CD8-positive, alpha-beta memory T cell (primary cell): Measurements from ENCODE around the gene RSRC2. TPM values are rescaled to one million over a fixed set of nuclear protein-coding genes. Genes with fewer than 3 reads are reported as not detected.
"Not testable (repeated sequence)": the region's sequence is repeated elsewhere in the genome, so short reads cannot be mapped to it uniquely, and the experiment has no call there.

Source experiments
- CTCF ChIA-PET: fragments of 350-600 bp; sonication (Branson Sonifier 250); formaldehyde crosslinking; loops from one replicate; lab custom pipeline; 2021; ENCODE audit warnings: antibody characterized with exemption; lab: Charles Lee
- POLR2A ChIA-PET: fragments of 350-600 bp; sonication (Branson Sonifier 250); formaldehyde crosslinking; loops from one replicate; lab custom pipeline; 2021; ENCODE audit warnings: antibody characterized with exemption; lab: Charles Lee
- DNase-seq, 5 donors: peaks; one replicate each; pipeline versions ENCODE4 v3.0.0 to v3.0.0-alpha.2; 2020 to 2022; ENCODE audit warnings: mixed read lengths in 1 of 5
- H3K27ac ChIP-seq: one replicate; pipeline ENCODE4 v1.7.0; 2013; ENCODE audit warnings: low read depth, mild to moderate bottlenecking, low read length, moderate library complexity
- H3K27me3 ChIP-seq: 2 replicates; pipeline ENCODE4 v1.7.0; 2013; ENCODE audit warnings: low read length, mild to moderate bottlenecking; ENCODE audit not compliant: insufficient read depth, poor library complexity, severe bottlenecking
- H3K36me3 ChIP-seq: 2 replicates; pipeline ENCODE4 v1.7.0; 2013; ENCODE audit warnings: mild to moderate bottlenecking, low read length, moderate library complexity; ENCODE audit not compliant: insufficient read depth
- H3K4me1 ChIP-seq: 2 replicates; pipeline ENCODE4 v1.7.0; 2013; ENCODE audit warnings: mild to moderate bottlenecking, low read length, moderate library complexity; ENCODE audit not compliant: insufficient read depth
- H3K4me3 ChIP-seq: 2 replicates; pipeline ENCODE4 v1.7.0; 2013; ENCODE audit warnings: mild to moderate bottlenecking, low read length
- H3K9me3 ChIP-seq: 2 replicates; pipeline ENCODE4 v1.7.0; 2013; ENCODE audit warnings: mild to moderate bottlenecking, low read length
- H3K27ac Mint-ChIP-seq, 8 donors: one replicate each; pipeline ENCODE4 v1.8.0; 2020 to 2021; ENCODE audit warnings: mixed read lengths in 8 of 8, mild to moderate bottlenecking in 6 of 8, inconsistent platforms in 3 of 8, moderate library complexity in 3 of 8
- H3K27me3 Mint-ChIP-seq, 2 donors: one replicate each; pipeline ENCODE4 v1.8.0; 2020 to 2021; ENCODE audit warnings: mixed read lengths in 2 of 2, mild to moderate bottlenecking in 1 of 2, moderate library complexity in 1 of 2
- H3K36me3 Mint-ChIP-seq, 3 donors: one replicate each; pipeline ENCODE4 v1.8.0; 2020 to 2021; ENCODE audit warnings: mixed read lengths in 3 of 3, inconsistent platforms in 1 of 3, mild to moderate bottlenecking in 1 of 3
- H3K4me1 Mint-ChIP-seq, 3 donors: one replicate each; pipeline ENCODE4 v1.8.0; 2020 to 2021; ENCODE audit warnings: mixed read lengths in 3 of 3, inconsistent platforms in 1 of 3, mild to moderate bottlenecking in 1 of 3
- H3K4me3 Mint-ChIP-seq, 7 donors: one replicate each; pipeline ENCODE4 v1.8.0; 2020 to 2021; ENCODE audit warnings: mixed read lengths in 7 of 7, mild to moderate bottlenecking in 6 of 7, moderate library complexity in 4 of 7, inconsistent platforms in 2 of 7
- H3K9me3 Mint-ChIP-seq, 5 donors: one replicate each; pipeline ENCODE4 v1.8.0; 2020 to 2022; ENCODE audit warnings: mixed read lengths in 5 of 5, mild to moderate bottlenecking in 3 of 5, moderate library complexity in 2 of 5, inconsistent platforms in 1 of 5
- polyA plus RNA-seq: library from polyadenylated mRNA; unstranded; fragments of 300-500 nt; fragmentation: Illumina TruSeq; gene quantifications from one replicate; pipeline ENCODE4 v1.2.3, GENCODE V29; 2021
- total RNA-seq, 2 experiments: library from RNA; stranded (reverse); gene quantifications; one replicate each; pipeline ENCODE4 v1.2.3, GENCODE V29; 2021

RSRC2 gene
- total and polyA plus RNA-seq, 3 experiments from 2014 or later: 40.3 to 87.1 (median 84.3) TPM

DNA sequence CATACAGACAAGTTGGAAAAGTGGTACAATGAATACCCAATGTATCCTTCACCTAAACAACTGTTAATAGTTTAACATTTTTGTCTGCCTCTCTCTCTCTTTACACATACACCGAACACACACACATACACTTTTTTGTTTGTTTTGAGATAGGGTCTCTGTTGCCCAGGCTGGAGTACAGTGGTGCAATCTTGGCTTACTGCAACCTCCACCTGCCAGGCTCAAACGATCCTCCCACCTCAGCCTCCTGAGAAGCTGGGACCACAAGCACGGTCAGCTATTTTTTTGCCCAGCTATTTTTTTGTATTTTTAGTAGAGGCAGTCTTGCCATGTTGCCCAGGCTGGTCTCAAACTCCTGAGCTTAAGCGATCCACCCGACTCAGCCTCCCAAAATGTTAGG lies 42.8 kb downstream of the RSRC2 start:
- peaks cover 4 to 11% (median 5%) of the 10 kb centered on the region in 3 donors for H3K4me1 Mint-ChIP-seq
- H3K9me3 Mint-ChIP-seq: no peaks in the 10 kb centered on the region
- no peak overlapping the region for H3K27ac ChIP-seq
- ChIA-PET CTCF (interaction anchor here (1.0 to 2.6 kb wide), 4 partner anchors 11 to 84 kb away, joined by 3 to 8 read pairs (median 4); partner anchors contain the start of gene ZCCHC8), POLR2A (interaction anchor here (0.6 kb wide), 1 partner anchor 12 kb away, joined by 7 read pairs; no protein-coding TSS in a partner anchor)
- H3K27ac Mint-ChIP-seq: peak overlapping the region in 5 of 8 donors; percentile 2 to 92 (median 72)
- H3K36me3 Mint-ChIP-seq: peaks cover 12 to 76% (median 30%) of the 10 kb centered on the region in 3 donors
- H3K4me3 ChIP-seq: no peak overlapping the region
- no peaks in the 10 kb centered on the region for H3K27me3 ChIP-seq
- no peaks in the 10 kb centered on the region for H3K9me3 ChIP-seq
- no peak overlapping the region for H3K4me3 Mint-ChIP-seq
- peaks cover 39% of the 10 kb centered on the region for H3K36me3 ChIP-seq
- DNase-seq: no peak
- no peaks in the 10 kb centered on the region for H3K27me3 Mint-ChIP-seq
- H3K4me1 ChIP-seq: no peaks in the 10 kb centered on the region

DNA sequence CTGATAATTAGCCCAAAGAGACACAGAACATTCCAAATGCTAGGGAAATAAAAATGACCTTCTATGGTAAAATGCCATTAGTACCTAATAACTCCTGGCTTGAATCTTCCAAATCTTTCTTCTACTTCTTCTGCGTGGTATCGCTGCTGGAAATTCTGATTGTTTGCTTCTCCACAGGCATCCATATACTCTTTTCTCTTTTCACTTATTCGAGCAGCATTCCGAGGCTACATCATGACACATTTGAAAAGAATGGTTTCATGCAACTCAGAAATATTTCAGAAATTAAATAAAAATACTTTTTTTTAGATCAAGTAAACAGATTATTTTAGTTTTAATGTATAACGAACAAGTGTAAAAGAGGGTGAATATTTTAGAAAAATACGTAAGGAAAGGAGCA lies 44.9 kb downstream of the RSRC2 start:
- no peak overlapping the region for H3K4me3 Mint-ChIP-seq
- ChIA-PET POLR2A (no interaction called here), CTCF (no interaction called here)
- no peaks in the 10 kb centered on the region for H3K4me1 ChIP-seq
- H3K27ac ChIP-seq: no peak overlapping the region
- DNase-seq: no peak
- no peak overlapping the region for H3K4me3 ChIP-seq
- H3K27me3 Mint-ChIP-seq: no peaks in the 10 kb centered on the region
- H3K27ac Mint-ChIP-seq: no peak overlapping the region
- peaks cover 35% of the 10 kb centered on the region for H3K36me3 ChIP-seq
- H3K4me1 Mint-ChIP-seq: peaks cover 4 to 9% (median 5%) of the 10 kb centered on the region in 3 donors
- H3K36me3 Mint-ChIP-seq: peaks cover 20 to 77% (median 36%) of the 10 kb centered on the region in 3 donors
- H3K9me3 Mint-ChIP-seq: no peaks in the 10 kb centered on the region
- no peaks in the 10 kb centered on the region for H3K27me3 ChIP-seq
- H3K9me3 ChIP-seq: no peaks in the 10 kb centered on the region

DNA sequence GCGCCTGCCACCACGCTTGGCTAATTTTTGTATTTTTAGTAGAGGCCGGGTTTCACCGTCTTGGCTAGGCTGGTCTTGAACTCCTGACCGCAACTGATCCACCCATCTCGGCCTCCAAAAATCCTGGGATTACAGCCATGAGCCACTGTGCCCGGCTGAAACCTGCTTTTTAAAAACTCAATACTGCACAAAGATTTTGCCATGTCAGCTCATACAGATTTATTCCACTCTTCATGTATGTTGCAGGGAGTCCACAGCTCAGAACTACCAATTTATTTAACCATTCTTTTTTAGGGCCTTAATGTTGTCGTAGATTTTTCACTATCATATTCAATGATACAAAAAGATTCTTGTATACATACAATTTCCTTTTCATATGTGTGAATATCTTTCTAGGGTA lies 46.0 kb downstream of the RSRC2 start:
- peaks cover 21 to 78% (median 42%) of the 10 kb centered on the region in 3 donors for H3K36me3 Mint-ChIP-seq
- POLR2A ChIA-PET: interaction anchor here (0.7 kb wide), 1 partner anchor 31 kb away, joined by 4 read pairs; no protein-coding TSS in a partner anchor
- peaks cover 4 to 9% (median 5%) of the 10 kb centered on the region in 3 donors for H3K4me1 Mint-ChIP-seq
- Histone ChIP-seq H3K36me3 (peaks cover 42% of the 10 kb centered on the region), H3K9me3 (no peaks in the 10 kb centered on the region), H3K4me1 (no peaks in the 10 kb centered on the region), H3K4me3 (no peak overlapping the region), H3K27me3 (no peaks in the 10 kb centered on the region), H3K27ac (no peak overlapping the region)
- DNase-seq: no peak
- no peaks in the 10 kb centered on the region for H3K9me3 Mint-ChIP-seq
- H3K27me3 Mint-ChIP-seq: no peaks in the 10 kb centered on the region
- peak overlapping the region in 1 of 8 donors; percentile 51 for H3K27ac Mint-ChIP-seq
- CTCF ChIA-PET: interaction anchor here (1.1 kb wide), 1 partner anchor 9 kb away, joined by 5 read pairs; no protein-coding TSS in a partner anchor
- no peak overlapping the region for H3K4me3 Mint-ChIP-seq

DNA sequence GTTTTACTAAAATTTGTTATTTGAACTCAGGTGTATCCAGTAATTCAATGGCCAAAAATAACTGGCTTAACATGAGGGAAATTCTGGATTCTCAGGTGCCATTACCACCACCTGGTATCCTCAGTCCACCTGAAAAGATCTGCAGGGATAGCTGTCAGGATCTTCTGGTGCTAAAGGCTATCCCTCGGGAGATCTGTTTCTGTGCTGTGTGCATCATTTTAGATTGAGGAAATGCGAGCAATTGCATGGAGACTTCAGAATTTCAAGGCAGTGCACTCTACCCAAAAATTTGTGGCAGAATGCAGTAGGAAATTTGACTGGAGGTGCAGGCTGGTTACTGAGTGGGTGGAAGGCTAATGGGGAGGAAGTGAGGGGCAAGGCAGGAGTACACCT lies 52.4 kb downstream of the RSRC2 start:
- Histone ChIP-seq H3K27ac (no peak overlapping the region), H3K9me3 (no peaks in the 10 kb centered on the region), H3K27me3 (no peaks in the 10 kb centered on the region), H3K4me1 (no peaks in the 10 kb centered on the region), H3K36me3 (peaks cover 35% of the 10 kb centered on the region), H3K4me3 (no peak overlapping the region)
- H3K36me3 Mint-ChIP-seq: peaks cover 16 to 58% (median 26%) of the 10 kb centered on the region in 3 donors
- peak overlapping the region in 3 of 8 donors; percentile 10 to 86 (median 45) for H3K27ac Mint-ChIP-seq
- CTCF ChIA-PET: interaction anchor here (1.1 to 9.9 kb wide), 2 partner anchors 51 to 75 kb away, joined by 3 to 152 read pairs; no protein-coding TSS in a partner anchor
- no peaks in the 10 kb centered on the region for H3K9me3 Mint-ChIP-seq
- H3K4me1 Mint-ChIP-seq: peaks cover 1 to 12% (median 10%) of the 10 kb centered on the region in 3 donors
- no peaks in the 10 kb centered on the region for H3K27me3 Mint-ChIP-seq
- POLR2A ChIA-PET: no interaction called here
- H3K4me3 Mint-ChIP-seq: no peak overlapping the region
- no peak for DNase-seq

DNA sequence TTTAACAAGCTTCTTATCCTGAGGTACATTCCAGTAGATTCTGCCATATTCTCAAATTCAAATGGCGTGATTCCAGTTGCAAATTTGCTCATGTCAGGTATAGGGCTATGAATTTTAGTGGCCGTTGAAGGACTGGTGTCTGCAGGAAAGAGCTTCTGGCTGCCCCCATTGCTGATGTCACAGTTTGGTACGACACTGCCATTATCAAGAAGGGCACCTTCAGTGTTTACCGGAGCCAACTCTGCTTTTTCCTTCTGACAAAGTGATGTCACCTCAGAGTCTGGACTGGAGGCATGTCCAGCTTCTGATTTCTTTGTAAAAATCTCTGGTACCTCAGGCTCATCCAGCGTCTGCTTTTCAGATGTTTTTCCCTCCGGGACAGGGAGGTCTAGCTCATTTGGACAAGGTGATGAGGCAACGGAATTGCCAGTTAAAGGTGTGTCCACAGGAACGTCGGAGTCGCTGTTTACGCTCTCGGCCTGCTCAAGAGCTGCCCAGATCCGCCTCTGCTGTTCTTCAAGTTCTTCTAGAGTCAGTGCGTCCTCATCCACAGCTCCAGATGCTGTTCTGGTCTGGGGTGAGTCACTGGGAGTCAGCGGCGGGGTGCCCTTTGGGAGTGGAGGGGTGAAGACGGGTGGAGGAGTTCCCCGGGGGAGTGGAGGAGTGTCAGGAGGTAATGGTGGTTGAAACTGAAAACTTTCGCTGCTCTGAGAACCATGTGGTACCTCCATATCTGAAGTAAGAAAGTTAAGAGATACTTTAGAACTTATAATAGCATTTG lies 53.0 kb downstream of the RSRC2 start:
- DNase-seq: no peak
- Mint-ChIP-seq H3K4me3 (no peak overlapping the region), H3K4me1 (peaks cover 1 to 12% (median 10%) of the 10 kb centered on the region in 3 donors), H3K9me3 (no peaks in the 10 kb centered on the region), H3K27me3 (no peaks in the 10 kb centered on the region), H3K27ac (peak overlapping the region in 2 of 8 donors; percentile 51 to 86), H3K36me3 (peaks cover 16 to 52% (median 24%) of the 10 kb centered on the region in 3 donors)
- H3K4me1 ChIP-seq: no peaks in the 10 kb centered on the region
- CTCF ChIA-PET: interaction anchor here (1.1 to 9.9 kb wide), 5 partner anchors 24 to 75 kb away, joined by 3 to 152 read pairs (median 3); partner anchors contain the start of gene ZCCHC8
- H3K27me3 ChIP-seq: no peaks in the 10 kb centered on the region
- POLR2A ChIA-PET: interaction anchor here (0.5 kb wide), 1 partner anchor 12 kb away, joined by 6 read pairs; no protein-coding TSS in a partner anchor
- H3K36me3 ChIP-seq: peaks cover 33% of the 10 kb centered on the region
- no peak overlapping the region for H3K27ac ChIP-seq
- H3K4me3 ChIP-seq: no peak overlapping the region
- no peaks in the 10 kb centered on the region for H3K9me3 ChIP-seq

DNA sequence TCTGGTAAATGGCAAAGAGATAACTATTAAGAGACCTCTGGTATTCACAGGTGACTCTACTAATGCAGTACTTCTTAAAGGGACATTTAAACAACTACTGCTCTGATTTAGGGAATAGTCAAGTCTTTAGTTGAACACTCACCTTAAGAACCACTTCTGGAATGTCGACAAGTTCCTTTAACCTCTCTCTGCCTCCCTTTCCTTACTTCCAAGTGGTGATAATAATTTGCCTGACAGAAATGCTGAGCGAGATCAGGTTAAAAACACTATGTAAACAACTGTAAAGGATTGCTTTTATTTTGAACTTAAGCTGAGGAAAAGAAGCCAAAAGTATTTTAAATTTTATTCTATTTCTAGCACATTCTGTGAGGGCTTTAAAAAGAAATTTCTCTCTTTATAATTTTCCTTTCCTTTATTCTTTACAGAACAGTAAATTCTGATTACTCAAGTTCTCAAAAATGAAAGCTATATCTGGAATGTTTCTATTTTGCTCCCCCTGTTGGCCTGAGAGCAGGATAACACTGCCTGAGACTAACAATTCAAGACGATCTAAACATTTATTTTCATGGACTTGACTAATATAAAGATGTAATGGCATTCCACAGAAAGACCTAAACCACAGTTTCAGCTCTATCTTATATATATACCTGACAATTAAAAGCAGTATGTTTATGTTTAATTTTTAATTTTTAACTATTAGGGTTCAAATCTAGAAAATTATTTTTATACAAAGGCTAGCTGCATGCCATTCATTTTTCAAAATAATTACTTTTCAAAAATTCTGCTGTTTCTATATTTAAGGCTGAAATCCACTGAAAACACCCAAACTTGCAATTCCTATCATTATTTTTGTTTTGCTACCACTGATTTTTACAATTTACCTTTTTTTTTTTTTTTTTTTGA lies 55.2 kb downstream of the RSRC2 start:
- Mint-ChIP-seq H3K36me3 (peaks cover 6 to 36% (median 13%) of the 10 kb centered on the region in 3 donors), H3K9me3 (no peaks in the 10 kb centered on the region), H3K4me3 (no peak overlapping the region), H3K27me3 (no peaks in the 10 kb centered on the region), H3K27ac (peak overlapping the region in 7 of 8 donors; percentile 10 to 56 (median 33)), H3K4me1 (peaks cover 1 to 12% (median 10%) of the 10 kb centered on the region in 3 donors)
- CTCF ChIA-PET: interaction anchor here (0.6 to 9.9 kb wide), 27 partner anchors 9 to 134 kb away, joined by 3 to 152 read pairs (median 4); partner anchors contain the start of genes CLIP1 and ZCCHC8
- Histone ChIP-seq H3K4me1 (no peaks in the 10 kb centered on the region), H3K27me3 (no peaks in the 10 kb centered on the region), H3K36me3 (peaks cover 26% of the 10 kb centered on the region), H3K9me3 (no peaks in the 10 kb centered on the region), H3K4me3 (no peak overlapping the region), H3K27ac (no peak overlapping the region)
- POLR2A ChIA-PET: interaction anchor here (0.6 to 1.2 kb wide), 4 partner anchors 12 to 1341 kb away, joined by 5 to 10 read pairs (median 6); no protein-coding TSS in a partner anchor
- peak in 3 of 5 donors; percentile 47 to 56 (median 54) for DNase-seq

DNA sequence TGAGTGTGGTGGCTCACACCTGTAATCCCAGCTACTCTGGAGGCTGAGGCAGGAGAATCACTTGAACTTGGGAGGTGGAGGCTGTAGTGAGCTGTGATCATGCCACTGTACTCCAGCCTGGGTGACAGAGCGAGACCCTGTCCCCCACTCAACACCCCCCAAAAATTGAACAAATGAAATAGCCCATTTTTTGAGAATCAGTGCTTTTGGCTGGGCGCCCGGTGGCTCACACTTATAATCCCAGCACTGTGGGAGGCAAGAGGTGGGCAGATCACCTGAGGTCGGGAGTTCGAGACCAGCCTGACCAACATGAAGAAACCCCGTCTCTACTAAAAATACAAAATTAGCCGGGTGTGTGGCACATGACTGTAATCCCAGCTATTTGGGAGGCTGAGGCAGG lies 56.2 kb downstream of the RSRC2 start:
- H3K27me3 Mint-ChIP-seq, H3K27ac ChIP-seq, H3K4me1 ChIP-seq, H3K9me3 Mint-ChIP-seq, H3K27me3 ChIP-seq, H3K9me3 ChIP-seq, DNase-seq, H3K4me3 ChIP-seq, H3K4me1 Mint-ChIP-seq, H3K4me3 Mint-ChIP-seq, H3K27ac Mint-ChIP-seq: not testable (repeated sequence)
- ChIA-PET CTCF (interaction anchor here (0.7 to 9.9 kb wide), 11 partner anchors 13 to 133 kb away, joined by 3 to 152 read pairs (median 7); partner anchors contain the start of genes CLIP1 and ZCCHC8), POLR2A (interaction anchor here (0.6 kb wide), 1 partner anchor 71 kb away, joined by 5 read pairs; no protein-coding TSS in a partner anchor)
- H3K36me3 Mint-ChIP-seq: peaks cover 3 to 26% (median 4%) of the 10 kb centered on the region in 3 donors
- H3K36me3 ChIP-seq: peaks cover 18% of the 10 kb centered on the region
